ENCODE data around the gene RNASE11. TPM values are rescaled to one million over a fixed set of nuclear protein-coding genes. Genes with fewer than 3 reads are reported as not detected.
"Not testable (repeated sequence)": the region's sequence is repeated elsewhere in the genome, so short reads cannot be mapped to it uniquely, and the experiment has no call there.

The RNASE11 gene
- total RNA-seq, 2 experiments from 2014 or later, result not detected

- peaks cover 16% of the 10 kb centered on the region for H3K4me1 Mint-ChIP-seq (ENCODE audit: low read depth)
- peaks cover 6% of the 10 kb centered on the region for H3K9me3 Mint-ChIP-seq
- ChIA-PET CTCF (no interaction called here), POLR2A (no interaction called here)
- TF ChIP-seq CTCF (IDR thresholded peaks at IDR 0.05), result no peak
- no peaks in the 10 kb centered on the region for H3K27me3 Mint-ChIP-seq
- no peak overlapping the region for H3K27ac ChIP-seq (ENCODE audit: low read depth in 1 of 2, low read length in 2 of 2)
- H3K27me3 ChIP-seq (ENCODE audit: control insufficient read depth in 1 of 2, insufficient read depth in 2 of 2, low read length in 2 of 2), result no peaks in the 10 kb centered on the region
- no peaks in the 10 kb centered on the region for H3K36me3 Mint-ChIP-seq (ENCODE audit: low read depth)
- no peaks in the 10 kb centered on the region for H3K36me3 ChIP-seq (ENCODE audit: insufficient read depth, low read length)
- intact Hi-C loops (cut with DNase I, micrococcal nuclease), result no loop called here
- peaks cover 0 to 10% of the 10 kb centered on the region in 2 experiments for H3K9me3 ChIP-seq (ENCODE audit: control insufficient read depth in 1 of 2, insufficient read depth in 1 of 2, low read length in 2 of 2)
- H3K4me3 Mint-ChIP-seq, result no peak overlapping the region
- DNase-seq (no peak), ATAC-seq (ENCODE audit: poor library complexity) (no peak)
- peaks cover 3% of the 10 kb centered on the region for H3K4me1 ChIP-seq (ENCODE audit: insufficient read depth, low read length)
- no peak overlapping the region for H3K27ac Mint-ChIP-seq
- no peak overlapping the region for H3K4me3 ChIP-seq (ENCODE audit: low read length)
Observed at GRCh38 chr14:20569066-20569465, 18.7 kb downstream of the RNASE11 start.

DNA sequence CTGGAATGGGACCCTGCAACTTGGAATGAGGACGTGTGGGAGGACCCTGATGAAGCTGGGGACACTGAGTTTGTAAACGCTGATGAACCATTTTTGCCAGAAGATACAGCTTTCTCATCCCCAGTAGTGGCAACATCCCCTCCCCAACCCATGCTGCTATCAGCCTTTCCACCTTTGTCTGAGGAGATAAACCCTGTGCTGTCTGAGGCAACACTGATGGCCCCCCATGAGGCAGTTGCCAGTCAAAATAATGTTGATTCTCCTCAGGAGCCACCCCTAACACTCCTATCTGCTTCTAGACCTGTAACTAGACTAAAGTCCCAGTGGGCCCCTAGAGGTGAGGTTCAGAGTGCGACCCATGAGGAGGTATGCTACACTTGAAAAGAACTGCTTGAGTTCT, 19.4 kb downstream of the RNASE11 start:
- no peak for ATAC-seq (ENCODE audit: poor library complexity)
- Histone ChIP-seq H3K4me1 (ENCODE audit: insufficient read depth, low read length) (peaks cover 3% of the 10 kb centered on the region), H3K4me3 (ENCODE audit: low read length) (no peak overlapping the region), H3K27ac (ENCODE audit: low read depth in 1 of 2, low read length in 2 of 2) (no peak overlapping the region), H3K27me3 (ENCODE audit: control insufficient read depth in 1 of 2, insufficient read depth in 2 of 2, low read length in 2 of 2) (no peaks in the 10 kb centered on the region), H3K36me3 (ENCODE audit: insufficient read depth, low read length) (no peaks in the 10 kb centered on the region), H3K9me3 (ENCODE audit: control insufficient read depth in 1 of 2, insufficient read depth in 1 of 2, low read length in 2 of 2) (peaks cover 0 to 10% of the 10 kb centered on the region in 2 experiments)
- intact Hi-C loops (cut with DNase I, micrococcal nuclease), result no loop called here
- H3K4me1 Mint-ChIP-seq (ENCODE audit: low read depth), result peaks cover 16% of the 10 kb centered on the region
- peaks cover 6% of the 10 kb centered on the region for H3K9me3 Mint-ChIP-seq
- DNase-seq, result no peak
- ChIA-PET POLR2A (no interaction called here), CTCF (no interaction called here)
- no peaks in the 10 kb centered on the region for H3K27me3 Mint-ChIP-seq
- H3K4me3 Mint-ChIP-seq, result no peak overlapping the region
- TF ChIP-seq CTCF (IDR thresholded peaks at IDR 0.05), result no peak
- no peaks in the 10 kb centered on the region for H3K36me3 Mint-ChIP-seq (ENCODE audit: low read depth)
- no peak overlapping the region for H3K27ac Mint-ChIP-seq

DNA sequence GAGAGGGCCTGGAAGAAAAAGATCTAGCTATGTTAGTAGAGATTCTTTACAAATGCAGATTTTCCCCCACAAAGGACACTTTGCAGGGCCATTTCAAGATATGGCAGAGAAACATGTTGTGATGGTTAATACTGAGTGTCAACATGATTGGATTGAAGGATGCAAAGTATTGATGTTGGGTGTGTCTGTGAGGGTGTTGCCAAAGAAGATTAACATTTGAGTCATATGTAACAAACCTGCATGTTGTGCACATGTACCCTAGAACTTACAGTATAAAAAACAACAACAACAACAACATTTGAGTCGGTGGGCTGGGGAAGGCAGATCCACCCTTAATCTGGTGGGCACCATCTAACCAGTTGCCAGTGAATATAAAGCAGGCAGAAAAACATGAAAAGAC, 20.6 kb downstream of the RNASE11 start:
- H3K4me3 ChIP-seq (ENCODE audit: low read length); H3K27me3 Mint-ChIP-seq; H3K4me1 ChIP-seq (ENCODE audit: insufficient read depth, low read length); CTCF ChIA-PET; H3K4me3 Mint-ChIP-seq; ATAC-seq (ENCODE audit: poor library complexity); DNase-seq; POLR2A ChIA-PET; H3K36me3 ChIP-seq (ENCODE audit: insufficient read depth, low read length); H3K27me3 ChIP-seq (ENCODE audit: control insufficient read depth in 1 of 2, insufficient read depth in 2 of 2, low read length in 2 of 2); H3K9me3 Mint-ChIP-seq; H3K27ac ChIP-seq (ENCODE audit: low read depth in 1 of 2, low read length in 2 of 2); H3K27ac Mint-ChIP-seq; H3K36me3 Mint-ChIP-seq (ENCODE audit: low read depth); intact Hi-C loops (cut with DNase I, micrococcal nuclease): not testable (repeated sequence)
- peaks cover 16% of the 10 kb centered on the region for H3K4me1 Mint-ChIP-seq (ENCODE audit: low read depth)
- peaks cover 0 to 10% of the 10 kb centered on the region in 2 experiments for H3K9me3 ChIP-seq (ENCODE audit: control insufficient read depth in 1 of 2, insufficient read depth in 1 of 2, low read length in 2 of 2)

GRCh38 chr14:20564501-20564997, 23.3 kb downstream of the RNASE11 start:
- Mint-ChIP-seq H3K4me3 (no peak overlapping the region), H3K4me1 (ENCODE audit: low read depth) (peaks cover 16% of the 10 kb centered on the region), H3K27me3 (no peaks in the 10 kb centered on the region), H3K36me3 (ENCODE audit: low read depth) (no peaks in the 10 kb centered on the region), H3K9me3 (peaks cover 6% of the 10 kb centered on the region), H3K27ac (no peak overlapping the region)
- Histone ChIP-seq H3K27ac (ENCODE audit: low read depth in 1 of 2, low read length in 2 of 2) (no peak overlapping the region), H3K4me3 (ENCODE audit: low read length) (no peak overlapping the region), H3K27me3 (ENCODE audit: control insufficient read depth in 1 of 2, insufficient read depth in 2 of 2, low read length in 2 of 2) (no peaks in the 10 kb centered on the region), H3K36me3 (ENCODE audit: insufficient read depth, low read length) (no peaks in the 10 kb centered on the region), H3K9me3 (ENCODE audit: control insufficient read depth in 1 of 2, insufficient read depth in 1 of 2, low read length in 2 of 2) (peaks cover 0 to 9% of the 10 kb centered on the region in 2 experiments), H3K4me1 (ENCODE audit: insufficient read depth, low read length) (peaks cover 3% of the 10 kb centered on the region)
- POLR2A ChIA-PET, result no interaction called here
- DNase-seq (no peak), ATAC-seq (ENCODE audit: poor library complexity) (no peak)
- intact Hi-C loops (cut with DNase I, micrococcal nuclease), result no loop called here
- no peak for TF ChIP-seq CTCF (IDR thresholded peaks at IDR 0.05)
- CTCF ChIA-PET, result no interaction called here

Measured in CD4-positive, alpha-beta T cell (primary cell).